DMS53 treated with DMSO at 0.1 percent for 48 hours (cell line): ENCODE measurements around the gene CALCR.
"Not testable (repeated sequence)": the region's sequence is repeated elsewhere in the genome, so short reads cannot be mapped to it uniquely, and the experiment has no call there.

Experiments
- DNase-seq: peaks from one replicate; lab custom pipeline; 2025; ENCODE audit not compliant: unreplicated experiment; lab: John Stamatoyannopoulos, UW

Gene CALCR

GRCh38 chr7:93574646-93575554 is at the start of gene CALCR:
Gene CALCR (minus strand): TSS chr7:93574724. CDS start chr7:93486981, 87,743 bp downstream.
- no peak for DNase-seq

GRCh38 chr7:93623816-93624215 is 49.3 kb upstream of the CALCR start:
- no peak for DNase-seq

GRCh38 chr7:93622036-93623033 is 47.8 kb upstream of the CALCR start:
- DNase-seq: peak; percentile 18

- no peak for DNase-seq
Observed at GRCh38 chr7:93620864-93621263, 46.3 kb upstream of the CALCR start.

GRCh38 chr7:93620057-93620456 is 45.5 kb upstream of the CALCR start:
- DNase-seq: no peak

- peak; percentile 7 for DNase-seq
Observed at GRCh38 chr7:93601363-93601762, 26.8 kb upstream of the CALCR start.

- DNase-seq: no peak
Observed at GRCh38 chr7:93594250-93594649, 19.7 kb upstream of the CALCR start.

- no peak for DNase-seq
Observed at GRCh38 chr7:93592588-93593266, 18.2 kb upstream of the CALCR start.

GRCh38 chr7:93591224-93592050 is 16.9 kb upstream of the CALCR start:
- DNase-seq: not testable (repeated sequence)

GRCh38 chr7:93586479-93586865 is 11.9 kb upstream of the CALCR start:
- not testable (repeated sequence) for DNase-seq

GRCh38 chr7:93585694-93586478 is 11.4 kb upstream of the CALCR start:
- DNase-seq: not testable (repeated sequence)

GRCh38 chr7:93579431-93579830 is 4.9 kb upstream of the CALCR start:
- no peak for DNase-seq

GRCh38 chr7:93578762-93579161 is 4.2 kb upstream of the CALCR start:
- DNase-seq: peak; percentile 59

- no peak for DNase-seq
Observed at GRCh38 chr7:93575555-93576399, 1.3 kb upstream of the CALCR start.

GRCh38 chr7:93574269-93574645 is 267 bp downstream of the CALCR start:
- DNase-seq: no peak

- DNase-seq: no peak
Observed at GRCh38 chr7:93569189-93569588, 5.3 kb downstream of the CALCR start.

GRCh38 chr7:93566876-93567275 is 7.6 kb downstream of the CALCR start:
- DNase-seq: no peak

GRCh38 chr7:93563584-93563983 is 10.9 kb downstream of the CALCR start:
- DNase-seq: no peak
